ENCODE measurements around the gene ACO1.
A peak's percentile ranks its signal among the peaks of the same experiment; 100 is the strongest.
"Not testable (repeated sequence)": the region's sequence is repeated elsewhere in the genome, so short reads cannot be mapped to it uniquely, and the experiment has no call there.

Gene ACO1

DNA sequence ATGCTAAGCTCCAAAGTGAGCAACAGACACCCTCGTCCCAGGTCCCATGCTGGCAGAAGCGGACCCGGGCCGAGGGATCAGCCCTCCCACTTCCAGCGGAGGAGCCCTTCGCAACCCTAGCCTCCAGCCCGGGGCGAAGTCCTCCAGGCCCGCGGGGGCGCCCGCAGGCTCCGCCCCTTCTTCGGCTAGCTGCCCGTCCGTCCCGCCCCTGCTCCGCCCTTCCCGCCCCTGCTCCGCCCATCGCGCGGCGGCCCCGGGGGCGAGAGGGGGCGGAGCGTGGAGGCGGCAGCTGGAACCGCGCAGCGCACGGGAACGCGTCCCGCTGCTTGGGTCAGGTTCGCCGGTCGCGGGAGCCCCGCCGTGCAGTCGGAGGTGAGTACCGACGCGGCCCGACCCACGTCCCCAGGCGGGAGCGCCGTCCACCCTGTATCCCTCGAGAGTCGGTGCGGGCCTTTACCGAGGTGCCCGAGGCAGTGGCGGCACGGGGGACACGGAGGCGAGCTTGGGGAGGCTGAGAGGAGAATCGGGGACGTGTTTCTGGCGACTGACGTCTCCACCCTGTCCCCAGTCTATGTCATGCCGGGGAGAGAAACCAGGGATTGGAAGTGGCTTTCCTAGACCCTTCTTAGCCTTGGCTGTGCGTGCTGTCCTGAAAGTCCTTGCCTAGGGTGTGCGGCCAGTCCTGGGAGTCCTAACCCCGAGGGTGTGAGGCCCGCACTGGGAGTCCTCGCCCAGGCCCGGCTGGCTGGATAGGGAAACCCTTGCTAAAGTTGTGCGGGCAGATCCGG is at the start of gene ACO1:
Gene ACO1, plus strand, starts transcription at position 280 of the 788 bp plus-strand sequence. CDS start 20,864 bp downstream, outside the sequence.
- peak; percentile 88 for DNase-seq (ENCODE audit: low spot score)

- no peak for DNase-seq (ENCODE audit: low spot score)
These were observed 49.2 kb upstream of the ACO1 start for GRCh38 chr9:32334916-32335895.

GRCh38 chr9:32339424-32339823 is 45.0 kb upstream of the ACO1 start:
- no peak for DNase-seq (ENCODE audit: low spot score)

DNA sequence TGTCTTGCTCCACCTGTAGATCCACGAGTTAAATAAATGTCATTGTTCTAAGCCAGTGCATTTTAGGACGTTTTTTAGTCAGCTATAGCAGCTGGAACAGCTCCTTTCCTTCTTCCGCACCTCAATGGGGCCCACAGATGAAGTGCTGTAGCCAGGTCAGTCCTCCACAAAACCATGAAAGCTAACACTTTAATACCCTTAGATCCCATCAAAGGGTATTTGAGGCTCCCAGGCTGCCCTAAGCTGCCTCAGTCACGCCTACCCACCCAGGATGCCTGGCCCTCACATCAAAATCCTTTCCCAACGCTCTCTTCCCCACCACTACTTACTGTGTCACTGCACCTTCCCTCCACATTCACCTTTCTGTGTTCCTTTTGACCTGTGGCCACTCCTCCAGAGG is 44.1 kb upstream of the ACO1 start:
- DNase-seq (ENCODE audit: low spot score), result no peak

GRCh38 chr9:32344551-32345182 is 39.8 kb upstream of the ACO1 start:
- no peak for DNase-seq (ENCODE audit: low spot score)

- no peak for DNase-seq (ENCODE audit: low spot score)
These were observed 39.2 kb upstream of the ACO1 start for GRCh38 chr9:32345243-32345642.

DNA sequence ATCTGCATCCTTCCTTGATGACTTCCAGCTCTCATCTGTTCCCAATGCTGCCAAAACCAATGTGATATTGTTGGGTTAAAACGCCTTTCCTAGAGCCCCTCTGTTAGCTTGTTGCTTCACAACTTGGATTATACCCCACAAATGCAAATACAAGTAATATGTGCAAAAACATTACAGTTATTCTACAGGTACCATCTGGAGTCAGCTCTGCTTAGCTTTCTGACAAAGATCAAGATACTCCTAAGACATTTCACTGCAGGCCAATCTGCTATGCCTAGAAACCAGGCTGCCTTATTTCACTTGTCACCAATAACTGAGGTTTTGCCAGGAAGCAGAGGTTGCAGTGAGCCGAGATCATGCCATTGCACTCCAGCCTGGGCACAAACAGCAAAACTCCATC is 36.9 kb upstream of the ACO1 start:
- no peak for DNase-seq (ENCODE audit: low spot score)

DNA sequence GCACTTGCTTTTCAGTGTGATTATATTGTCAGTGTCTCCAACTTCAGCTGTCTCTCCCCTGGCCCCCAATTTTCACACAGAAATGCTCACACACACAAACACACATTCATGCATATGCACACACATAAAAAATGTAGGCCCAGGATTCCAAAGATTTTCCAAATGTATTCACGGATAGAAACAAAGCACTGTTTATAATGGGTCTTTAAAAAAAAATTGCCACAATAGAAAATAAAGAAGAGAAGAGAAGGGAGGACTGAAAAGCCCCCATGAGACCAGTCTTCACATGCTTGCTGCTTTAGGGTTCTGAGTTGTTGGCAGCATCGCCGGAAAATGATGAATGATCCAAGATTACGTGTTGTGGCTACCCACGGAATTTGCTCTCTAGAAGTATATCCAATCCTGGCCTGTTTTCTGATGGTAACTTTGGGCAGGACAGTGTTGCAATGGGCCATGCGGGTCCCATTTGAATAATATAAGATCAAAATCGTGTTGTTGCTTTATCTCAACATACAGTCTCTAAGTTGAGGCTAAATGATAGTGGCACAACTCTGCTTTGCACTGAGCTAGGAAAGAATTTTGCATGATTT is 36.2 kb upstream of the ACO1 start:
- DNase-seq (ENCODE audit: low spot score), result no peak

DNA sequence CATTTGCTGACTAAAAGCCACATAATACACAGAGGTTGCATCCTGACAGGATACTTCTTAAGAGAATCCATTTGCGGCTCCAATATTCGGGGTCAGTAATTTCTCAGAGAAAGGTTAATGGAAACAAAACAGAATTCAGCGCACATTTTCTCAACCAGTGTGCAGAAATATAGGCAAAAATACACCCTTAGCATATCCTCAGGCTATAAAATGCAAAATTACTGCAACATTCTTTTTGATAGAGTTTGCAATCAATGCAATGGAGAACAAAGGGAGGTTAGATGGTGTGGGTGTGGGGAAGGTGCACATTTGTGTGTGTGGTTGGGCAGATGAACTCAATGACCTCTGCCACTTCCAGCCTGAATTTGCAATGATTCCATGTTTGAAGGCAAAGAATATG is 35.4 kb upstream of the ACO1 start:
- no peak for DNase-seq (ENCODE audit: low spot score)

DNA sequence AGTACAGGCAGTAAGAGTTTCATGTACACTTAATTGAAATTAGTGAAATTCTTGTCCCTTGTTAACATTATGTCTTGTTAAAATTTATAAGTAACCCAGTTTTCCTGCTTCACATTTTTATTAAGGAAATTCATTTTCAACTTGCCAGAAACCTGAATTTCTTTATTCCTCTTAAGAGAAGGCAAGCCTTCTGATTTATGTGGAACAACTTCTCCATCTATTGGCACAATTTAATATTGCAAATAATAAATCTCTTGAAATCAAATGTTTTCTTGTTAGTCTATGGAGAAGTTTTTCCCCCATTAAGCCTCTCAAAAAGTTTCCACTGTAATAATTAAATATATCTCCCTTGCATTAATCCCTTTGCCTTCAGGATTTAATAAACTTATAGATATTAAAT is 33.8 kb upstream of the ACO1 start:
- DNase-seq (ENCODE audit: low spot score), result peak; percentile 3

- no peak for DNase-seq (ENCODE audit: low spot score)
These were observed 32.6 kb upstream of the ACO1 start for GRCh38 chr9:32351845-32352244.

DNA sequence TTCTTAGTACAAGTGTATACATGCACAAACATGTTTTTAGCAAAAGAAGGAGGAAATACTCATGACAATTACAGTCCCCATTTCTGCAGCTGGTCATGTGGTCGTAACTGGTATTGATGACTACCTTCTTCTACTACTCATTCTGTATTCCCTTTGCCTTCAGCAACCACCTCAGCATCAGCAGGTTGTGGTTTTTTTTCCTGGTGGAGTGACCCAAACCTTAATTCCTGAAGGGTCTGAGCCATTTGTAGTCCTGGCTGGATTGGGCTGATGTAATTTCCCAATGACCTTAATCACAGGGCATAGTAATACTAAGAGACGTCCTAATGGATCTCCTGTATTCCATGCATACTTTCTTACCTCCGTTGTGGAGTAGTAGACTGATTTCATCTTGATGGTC is 31.0 kb upstream of the ACO1 start:
- DNase-seq (ENCODE audit: low spot score), result not testable (repeated sequence)

GRCh38 chr9:32359452-32359851 is 25.0 kb upstream of the ACO1 start:
- DNase-seq (ENCODE audit: low spot score), result no peak

DNA sequence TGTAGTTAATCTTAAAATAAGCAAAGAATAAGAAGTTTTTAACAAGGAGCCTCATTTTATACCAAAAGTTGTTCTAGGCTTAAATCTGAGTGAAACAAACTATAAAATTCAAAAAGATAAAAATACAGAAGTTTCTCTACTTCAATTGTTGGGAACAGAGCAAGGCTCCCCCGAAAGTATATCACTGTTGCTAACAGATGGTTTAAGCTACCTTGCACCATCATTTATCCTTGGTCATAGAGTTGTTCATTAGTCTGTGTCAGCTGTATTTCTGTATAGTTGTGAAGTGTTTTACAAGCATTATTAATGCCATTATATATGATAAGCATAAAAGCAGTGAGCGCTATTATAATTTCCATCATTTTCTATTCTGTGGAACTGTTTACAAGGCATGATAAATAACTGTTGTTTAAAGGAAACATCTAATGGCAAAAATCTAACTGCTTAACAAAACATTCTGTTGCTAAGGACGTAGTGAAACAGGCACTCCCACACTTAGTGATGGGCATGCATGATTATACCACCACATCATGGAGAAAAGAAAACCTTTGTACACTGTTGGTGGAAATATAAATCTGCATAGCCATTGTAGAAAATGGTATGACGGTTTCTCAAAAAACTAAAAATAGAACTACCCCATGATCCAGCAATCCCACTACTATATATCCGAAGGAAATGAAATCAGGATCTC is 23.3 kb upstream of the ACO1 start:
- no peak for DNase-seq (ENCODE audit: low spot score)

GRCh38 chr9:32371279-32371678 is 13.2 kb upstream of the ACO1 start:
- no peak for DNase-seq (ENCODE audit: low spot score)

DNA sequence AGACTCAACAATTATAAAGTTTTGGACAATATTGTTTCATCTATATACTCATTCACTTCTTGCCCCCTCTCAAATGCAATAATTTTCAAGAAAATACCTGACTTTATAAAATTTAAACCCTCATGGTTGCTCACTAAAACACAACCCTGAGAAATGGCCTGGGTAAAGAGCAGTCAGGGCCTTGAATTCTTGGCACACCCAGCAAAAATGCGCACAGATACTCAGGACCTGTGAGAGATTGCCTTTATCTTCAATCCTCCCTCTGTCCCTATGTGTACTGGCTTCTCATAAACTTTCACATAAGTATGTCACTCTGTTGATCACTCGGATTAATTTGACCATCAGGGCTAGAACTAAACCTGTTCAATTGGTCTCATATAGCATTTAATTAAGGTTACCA is 12.8 kb upstream of the ACO1 start:
- DNase-seq (ENCODE audit: low spot score), result no peak

- no peak for DNase-seq (ENCODE audit: low spot score)
These were observed 8.2 kb upstream of the ACO1 start for GRCh38 chr9:32376285-32376684.

DNA sequence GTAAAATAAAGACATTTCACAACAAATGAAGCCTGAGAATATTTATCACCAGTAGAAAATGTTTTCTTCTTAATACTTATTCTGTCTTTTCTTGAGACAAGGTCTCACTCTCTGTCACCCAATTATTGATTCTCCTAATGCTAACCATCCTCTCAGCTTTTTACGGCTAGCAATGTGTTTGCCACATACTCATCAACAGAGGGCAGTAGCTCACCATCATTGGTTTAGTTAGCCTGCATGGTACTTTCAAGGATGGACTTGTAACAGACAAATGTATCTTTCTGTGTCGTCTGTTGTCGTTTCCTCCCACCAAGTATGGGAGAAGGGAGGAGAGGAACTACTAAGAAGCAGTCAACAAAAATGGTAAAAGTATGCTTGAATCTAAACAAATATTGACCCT is 5.9 kb upstream of the ACO1 start:
- peak; percentile 77 for DNase-seq (ENCODE audit: low spot score)

- peak; percentile 83 for DNase-seq (ENCODE audit: low spot score)
These were observed 5.3 kb upstream of the ACO1 start for GRCh38 chr9:32378993-32379729.

DNA sequence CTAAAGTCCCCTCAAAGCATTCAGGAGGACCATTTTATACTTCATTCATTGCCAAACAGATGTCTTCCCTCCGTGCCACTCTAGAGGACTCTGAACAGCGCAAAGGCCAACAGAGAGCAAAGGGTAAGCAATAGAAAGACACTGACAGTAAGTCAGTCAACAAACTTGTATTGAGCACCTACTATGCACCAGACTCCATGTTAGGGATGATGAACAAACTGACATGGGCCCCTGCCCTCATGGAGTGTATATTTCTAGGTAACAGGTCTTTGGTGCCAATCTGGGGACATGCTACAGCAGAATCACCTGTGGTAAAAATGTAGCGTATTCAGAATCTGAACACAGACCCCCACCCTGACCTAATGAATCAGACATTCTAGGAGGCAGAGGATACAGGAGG is 3.5 kb upstream of the ACO1 start:
- no peak for DNase-seq (ENCODE audit: low spot score)

Data from globus pallidus (tissue), 1 donor.